ENCODE results near the gene RPRD1B.

GRCh38 chr20:38135651-38136420 lies 102.3 kb downstream of the RPRD1B start:
- TF ChIP-seq POLR2A (IDR thresholded peaks at IDR 0.05; ENCODE audit: low read depth, low read length): no peak
- TF ChIP-seq, protein P1, sequence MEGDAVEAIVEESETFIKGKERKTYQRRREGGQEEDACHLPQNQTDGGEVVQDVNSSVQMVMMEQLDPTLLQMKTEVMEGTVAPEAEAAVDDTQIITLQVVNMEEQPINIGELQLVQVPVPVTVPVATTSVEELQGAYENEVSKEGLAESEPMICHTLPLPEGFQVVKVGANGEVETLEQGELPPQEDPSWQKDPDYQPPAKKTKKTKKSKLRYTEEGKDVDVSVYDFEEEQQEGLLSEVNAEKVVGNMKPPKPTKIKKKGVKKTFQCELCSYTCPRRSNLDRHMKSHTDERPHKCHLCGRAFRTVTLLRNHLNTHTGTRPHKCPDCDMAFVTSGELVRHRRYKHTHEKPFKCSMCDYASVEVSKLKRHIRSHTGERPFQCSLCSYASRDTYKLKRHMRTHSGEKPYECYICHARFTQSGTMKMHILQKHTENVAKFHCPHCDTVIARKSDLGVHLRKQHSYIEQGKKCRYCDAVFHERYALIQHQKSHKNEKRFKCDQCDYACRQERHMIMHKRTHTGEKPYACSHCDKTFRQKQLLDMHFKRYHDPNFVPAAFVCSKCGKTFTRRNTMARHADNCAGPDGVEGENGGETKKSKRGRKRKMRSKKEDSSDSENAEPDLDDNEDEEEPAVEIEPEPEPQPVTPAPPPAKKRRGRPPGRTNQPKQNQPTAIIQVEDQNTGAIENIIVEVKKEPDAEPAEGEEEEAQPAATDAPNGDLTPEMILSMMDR (conservative IDR thresholded peaks at IDR 0.05; ENCODE audit: low read depth, low read length): no peak
- TF ChIP-seq NFE2L2 (IDR thresholded peaks at IDR 0.05; ENCODE audit: low read depth, low read length): no peak
- no peak for TF ChIP-seq BHLHE40 (IDR thresholded peaks at IDR 0.05; ENCODE audit: low read depth, low read length)

Data from IMR-90 (cell line).